RCC 7860 (cell line): ENCODE data around the gene MEI4.
"Not testable (repeated sequence)": the region's sequence is repeated elsewhere in the genome, so short reads cannot be mapped to it uniquely, and the experiment has no call there.

Source experiments
- DNase-seq: peaks from one replicate; pipeline ENCODE4 v3.0.0-alpha.2; 2015; ENCODE audit warnings: low spot score
- FAIRE-seq: peaks from 2 replicates; lab custom pipeline; 2012; peaks lifted over from hg19 to GRCh38; lab: Jason Lieb, UNC

MEI4 gene

GRCh38 chr6:77674211-77674610 is 21.4 kb downstream of the MEI4 start:
- FAIRE-seq (no peak), DNase-seq (no peak)

- FAIRE-seq = no peak
- no peak for DNase-seq
Observed at GRCh38 chr6:77678048-77678447, 25.2 kb downstream of the MEI4 start.

- FAIRE-seq (no peak), DNase-seq (no peak)
Observed at GRCh38 chr6:77683515-77683914, 30.7 kb downstream of the MEI4 start.

- DNase-seq (no peak), FAIRE-seq (no peak)
Observed at GRCh38 chr6:77686931-77687330, 34.1 kb downstream of the MEI4 start.

- FAIRE-seq = no peak
Observed at GRCh38 chr6:77688649-77689048, 35.8 kb downstream of the MEI4 start.

GRCh38 chr6:77700095-77700494 is 47.3 kb downstream of the MEI4 start:
- DNase-seq, FAIRE-seq: not testable (repeated sequence)

More at GRCh38 chr6:77688649-77689048, 35.8 kb downstream of the MEI4 start:
- DNase-seq = no peak

- no peak for FAIRE-seq
- DNase-seq = no peak
Observed at GRCh38 chr6:77707603-77708002, 54.8 kb downstream of the MEI4 start.

GRCh38 chr6:77715588-77715987 is 62.7 kb downstream of the MEI4 start:
- DNase-seq (no peak), FAIRE-seq (no peak)

- FAIRE-seq (no peak), DNase-seq (no peak)
Observed at GRCh38 chr6:77716311-77716710, 63.5 kb downstream of the MEI4 start.

GRCh38 chr6:77736010-77736409 is 83.2 kb downstream of the MEI4 start:
- FAIRE-seq, DNase-seq: not testable (repeated sequence)

- no peak for FAIRE-seq
- DNase-seq = no peak
Observed at GRCh38 chr6:77740380-77740779, 87.5 kb downstream of the MEI4 start.

GRCh38 chr6:77752156-77752555 is 99.3 kb downstream of the MEI4 start:
- FAIRE-seq, DNase-seq: not testable (repeated sequence)

GRCh38 chr6:77762386-77762785 is 109.5 kb downstream of the MEI4 start:
- no peak for DNase-seq
- no peak for FAIRE-seq

GRCh38 chr6:77763124-77763523 is 110.3 kb downstream of the MEI4 start:
- DNase-seq (no peak), FAIRE-seq (no peak)

- DNase-seq (no peak), FAIRE-seq (no peak)
Observed at GRCh38 chr6:77764364-77764763, 111.5 kb downstream of the MEI4 start.

GRCh38 chr6:77773157-77773822 is 120.5 kb downstream of the MEI4 start:
- FAIRE-seq (no peak), DNase-seq (no peak)

- FAIRE-seq (no peak), DNase-seq (no peak)
Observed at GRCh38 chr6:77774457-77774856, 121.6 kb downstream of the MEI4 start.

- FAIRE-seq = no peak
- no peak for DNase-seq
Observed at GRCh38 chr6:77776441-77776840, 123.6 kb downstream of the MEI4 start.

GRCh38 chr6:77778527-77778926 is 125.7 kb downstream of the MEI4 start:
- FAIRE-seq (no peak), DNase-seq (no peak)

GRCh38 chr6:77786935-77787629 is 134.2 kb downstream of the MEI4 start:
- FAIRE-seq (no peak), DNase-seq (no peak)

GRCh38 chr6:77796824-77797809 is 144.3 kb downstream of the MEI4 start:
- DNase-seq = no peak
- FAIRE-seq = no peak
